GM23338 (cell line): ENCODE results near the gene TUBA4B. TPM values are rescaled to one million over a fixed set of nuclear protein-coding genes. Genes with fewer than 3 reads are reported as not detected.

ENCODE experiments used
- CREB1 ChIP-seq: fragments of 250-450 bp; sonication (Bioruptor Pico); IDR thresholded peaks from 2 replicates; pipeline ENCODE4 v1.5.0; 2020; ENCODE audit warnings: low read depth, mild to moderate bottlenecking, moderate library complexity
- CTCF ChIP-seq, 2 experiments: fragments of 200-600 bp in 1 of 2; sonication (generic) in 1 of 2; conservative IDR thresholded peaks; 2 replicates each; pipeline versions ENCODE4 v1.5.1 to v1.6.1; 2016 to 2017; ENCODE audit warnings: antibody characterized with exemption in 2 of 2, low read depth in 2 of 2, mild to moderate bottlenecking in 2 of 2, moderate library complexity in 1 of 2
- ETS1 ChIP-seq: IDR thresholded peaks from 2 replicates; pipeline ENCODE4 v1.6.1; 2016; ENCODE audit warnings: antibody characterized with exemption
- EZH2phosphoT487 ChIP-seq: fragments of 200-600 bp; sonication (generic); IDR thresholded peaks from one replicate; pipeline ENCODE4 v1.8.1; 2018; ENCODE audit warnings: antibody characterized with exemption; ENCODE audit not compliant: unreplicated experiment
- POLR2AphosphoS5 ChIP-seq: IDR thresholded peaks from 2 replicates; pipeline ENCODE4 v1.6.1; 2016; ENCODE audit warnings: antibody characterized with exemption, low read depth
- ZNF114 ChIP-seq: fragments of 250-450 bp; sonication (Bioruptor Pico); IDR thresholded peaks from 2 replicates; pipeline ENCODE4 v1.5.0; 2020; ENCODE audit warnings: mild to moderate bottlenecking, moderate library complexity
- ZNF331 ChIP-seq: fragments of 250-450 bp; sonication (Bioruptor Pico); IDR thresholded peaks from 2 replicates; pipeline ENCODE4 v1.5.0; 2020; ENCODE audit warnings: low read depth, mild to moderate bottlenecking, moderate library complexity
- ZNF462 ChIP-seq: fragments of 250-450 bp; sonication (Bioruptor Pico); IDR thresholded peaks from 2 replicates; pipeline ENCODE4 v1.5.0; 2020; ENCODE audit warnings: mild to moderate bottlenecking, moderate library complexity
- polyA plus RNA-seq: library from polyadenylated mRNA; unstranded; fragments of >200 nt; fragmentation: Nextera tagmentation; extraction: Ambion mirVana; gene quantifications from 2 replicates; pipeline ENCODE4 v1.2.1, GENCODE V29; 2016
- total RNA-seq: library from RNA; depleted of rRNA; stranded (reverse); fragments of >200 nt; shearing (Covaris generic); gene quantifications from 2 replicates; pipeline ENCODE4 v1.2.3, GENCODE V29; 2014

TUBA4B gene
- total and polyA plus RNA-seq, 2 experiments from 2014 or later: 0.14 TPM; not detected in 1

- TF ChIP-seq ZNF462 (CRISPR knock-in tag) (no peak), EZH2phosphoT487 (no peak), ETS1 (no peak), POLR2AphosphoS5 (no peak), CTCF (conservative IDR thresholded peaks at IDR 0.05; ENCODE audit: low read depth in 2 of 2) (no peak), ZNF114 (CRISPR knock-in tag) (no peak), ZNF331 (CRISPR knock-in tag) (no peak), CREB1 (no peak)
These were observed 39.6 kb downstream of the TUBA4B start (continued) for GRCh38 chr2:219292616-219293015.
